ENCODE measurements around the gene MARK2.

Gene MARK2

GRCh38 chr11:63880403-63880790 lies 41.5 kb downstream of the MARK2 start:
- no peak for DNase-seq (ENCODE audit: low read depth, low spot score)

GRCh38 chr11:63882555-63883242 lies 43.8 kb downstream of the MARK2 start:
- no peak for DNase-seq (ENCODE audit: low read depth, low spot score)

GRCh38 chr11:63883791-63884190 lies 44.9 kb downstream of the MARK2 start:
- no peak for DNase-seq (ENCODE audit: low read depth, low spot score)

- DNase-seq (ENCODE audit: low read depth, low spot score), result no peak
These were observed 45.5 kb downstream of the MARK2 start for GRCh38 chr11:63884196-63884932.

GRCh38 chr11:63887386-63887999 lies 48.6 kb downstream of the MARK2 start:
- no peak for DNase-seq (ENCODE audit: low read depth, low spot score)

GRCh38 chr11:63888170-63889086 lies 49.5 kb downstream of the MARK2 start:
- DNase-seq (ENCODE audit: low read depth, low spot score), result no peak

- DNase-seq (ENCODE audit: low read depth, low spot score), result no peak
These were observed 50.4 kb downstream of the MARK2 start for GRCh38 chr11:63889344-63889743.

GRCh38 chr11:63890368-63890767 lies 51.5 kb downstream of the MARK2 start:
- DNase-seq (ENCODE audit: low read depth, low spot score), result no peak

- no peak for DNase-seq (ENCODE audit: low read depth, low spot score)
These were observed 53.3 kb downstream of the MARK2 start for GRCh38 chr11:63892228-63892627.

GRCh38 chr11:63893355-63893754 lies 54.4 kb downstream of the MARK2 start:
- no peak for DNase-seq (ENCODE audit: low read depth, low spot score)

- DNase-seq (ENCODE audit: low read depth, low spot score), result no peak
These were observed 57.2 kb downstream of the MARK2 start for GRCh38 chr11:63896071-63896470.

- DNase-seq (ENCODE audit: low read depth, low spot score), result no peak
These were observed 58.7 kb downstream of the MARK2 start for GRCh38 chr11:63897459-63898146.

- DNase-seq (ENCODE audit: low read depth, low spot score), result no peak
These were observed 62.8 kb downstream of the MARK2 start for GRCh38 chr11:63901660-63902059.

GRCh38 chr11:63903884-63904283 lies 65.0 kb downstream of the MARK2 start:
- DNase-seq (ENCODE audit: low read depth, low spot score), result no peak

- no peak for DNase-seq (ENCODE audit: low read depth, low spot score)
These were observed 65.8 kb downstream of the MARK2 start for GRCh38 chr11:63904743-63905142.

GRCh38 chr11:63905179-63905578 lies 66.3 kb downstream of the MARK2 start:
- DNase-seq (ENCODE audit: low read depth, low spot score), result no peak

- DNase-seq (ENCODE audit: low read depth, low spot score), result no peak
These were observed 67.2 kb downstream of the MARK2 start for GRCh38 chr11:63906087-63906486.

- DNase-seq (ENCODE audit: low read depth, low spot score), result no peak
These were observed 67.7 kb downstream of the MARK2 start for GRCh38 chr11:63906585-63906984.

GRCh38 chr11:63907063-63907462 lies 68.2 kb downstream of the MARK2 start:
- no peak for DNase-seq (ENCODE audit: low read depth, low spot score)

- no peak for DNase-seq (ENCODE audit: low read depth, low spot score)
These were observed 69.1 kb downstream of the MARK2 start for GRCh38 chr11:63907808-63908530.

Data from smooth muscle cell of the brain vasculature (primary cell).